ENCODE results near the gene SPPL2A. TPM values are rescaled to one million over a fixed set of nuclear protein-coding genes. Genes with fewer than 3 reads are reported as not detected.
"Not testable (repeated sequence)": the region's sequence is repeated elsewhere in the genome, so short reads cannot be mapped to it uniquely, and the experiment has no call there.

The SPPL2A gene
- total RNA-seq, 1 experiment from 2014 or later, result 84.8 TPM

- no peak overlapping the region for H3K4me2 ChIP-seq (ENCODE audit: low read depth, low read length, poor library complexity, severe bottlenecking)
- H4K20me1 ChIP-seq (ENCODE audit: insufficient read depth, low read depth, low read length), result no peaks in the 10 kb centered on the region
- no peak overlapping the region for H3K27ac ChIP-seq (ENCODE audit: low read length)
- no peaks in the 10 kb centered on the region for H3K4me1 ChIP-seq (ENCODE audit: low read length)
- no peak overlapping the region for H3K4me3 ChIP-seq (ENCODE audit: low read length)
- H2AFZ ChIP-seq (ENCODE audit: low read length), result no peak overlapping the region
- H3K9me2 ChIP-seq (replicated peaks; ENCODE audit: insufficient read depth, low read length), result no peaks in the 10 kb centered on the region
- no peak overlapping the region for H3K9ac ChIP-seq (ENCODE audit: low read length)
- H3K9me3 ChIP-seq (ENCODE audit: low read length), result no peaks in the 10 kb centered on the region
- no peaks in the 10 kb centered on the region for H3K36me3 ChIP-seq (ENCODE audit: insufficient read depth, low read length)
- H3K79me2 ChIP-seq (ENCODE audit: low read length), result no peaks in the 10 kb centered on the region
- no peak for DNase-seq
- no peaks in the 10 kb centered on the region for H3K27me3 ChIP-seq (ENCODE audit: low read length)
Measured at GRCh38 chr15:50697109-50697797, 68.3 kb downstream of the SPPL2A start.

- not testable (repeated sequence) for H3K27ac ChIP-seq (ENCODE audit: low read length); H3K9me3 ChIP-seq (ENCODE audit: low read length); H3K36me3 ChIP-seq (ENCODE audit: insufficient read depth, low read length); H3K4me2 ChIP-seq (ENCODE audit: low read depth, low read length, poor library complexity, severe bottlenecking); H3K4me3 ChIP-seq (ENCODE audit: low read length); H3K27me3 ChIP-seq (ENCODE audit: low read length); H4K20me1 ChIP-seq (ENCODE audit: insufficient read depth, low read depth, low read length); H3K9ac ChIP-seq (ENCODE audit: low read length); H3K4me1 ChIP-seq (ENCODE audit: low read length); DNase-seq; H3K79me2 ChIP-seq (ENCODE audit: low read length); H2AFZ ChIP-seq (ENCODE audit: low read length); H3K9me2 ChIP-seq (replicated peaks; ENCODE audit: insufficient read depth, low read length)
Measured at GRCh38 chr15:50694634-50695165, 70.8 kb downstream of the SPPL2A start.

- Histone ChIP-seq H3K36me3 (ENCODE audit: insufficient read depth, low read length) (peaks cover 6% of the 10 kb centered on the region), H3K9ac (ENCODE audit: low read length) (peak overlapping the region; percentile 99), H3K4me2 (ENCODE audit: low read depth, low read length, poor library complexity, severe bottlenecking) (peak overlapping the region; percentile 76), H3K4me1 (ENCODE audit: low read length) (peaks cover 26% of the 10 kb centered on the region), H3K9me3 (ENCODE audit: low read length) (no peaks in the 10 kb centered on the region), H3K9me2 (replicated peaks; ENCODE audit: insufficient read depth, low read length) (no peaks in the 10 kb centered on the region), H3K4me3 (ENCODE audit: low read length) (peak overlapping the region; percentile 100), H3K27me3 (ENCODE audit: low read length) (no peaks in the 10 kb centered on the region), H2AFZ (ENCODE audit: low read length) (peak overlapping the region; percentile 34; the same call in 1 of the 2 replicates), H3K27ac (ENCODE audit: low read length) (peak overlapping the region; percentile 51), H4K20me1 (ENCODE audit: insufficient read depth, low read depth, low read length) (peaks cover 20% of the 10 kb centered on the region; the same call in 1 of the 2 replicates), H3K79me2 (ENCODE audit: low read length) (peaks cover 41% of the 10 kb centered on the region)
- no peak for DNase-seq
Measured at GRCh38 chr15:50687302-50687902, 78.1 kb downstream of the SPPL2A start.

- Histone ChIP-seq H3K9me3 (ENCODE audit: low read length) (no peaks in the 10 kb centered on the region), H3K79me2 (ENCODE audit: low read length) (peaks cover 48% of the 10 kb centered on the region), H3K36me3 (ENCODE audit: insufficient read depth, low read length) (peaks cover 6% of the 10 kb centered on the region), H4K20me1 (ENCODE audit: insufficient read depth, low read depth, low read length) (peaks cover 20% of the 10 kb centered on the region; the same call in 1 of the 2 replicates), H2AFZ (ENCODE audit: low read length) (peak within 1 kb of the TSS; percentile 99), H3K9ac (ENCODE audit: low read length) (peak within 1 kb of the TSS; percentile 99), H3K27me3 (ENCODE audit: low read length) (no peaks in the 10 kb centered on the region), H3K4me1 (ENCODE audit: low read length) (peaks cover 26% of the 10 kb centered on the region), H3K4me2 (ENCODE audit: low read depth, low read length, poor library complexity, severe bottlenecking) (peak within 1 kb of the TSS; percentile 76), H3K9me2 (replicated peaks; ENCODE audit: insufficient read depth, low read length) (no peaks in the 10 kb centered on the region), H3K4me3 (ENCODE audit: low read length) (peak within 1 kb of the TSS; percentile 100), H3K27ac (ENCODE audit: low read length) (peak within 1 kb of the TSS; percentile 76)
- DNase-seq, result peak; percentile 97
Measured at GRCh38 chr15:50686469-50687301, 78.8 kb downstream of the SPPL2A start, which contains the start of gene TRPM7. Gene TRPM7 (minus strand): TSS chr15:50686797. CDS start chr15:50686533, 264 bp downstream.

- peak overlapping the region; percentile 99 for H2AFZ ChIP-seq (ENCODE audit: low read length)
- H3K4me2 ChIP-seq (ENCODE audit: low read depth, low read length, poor library complexity, severe bottlenecking), result peak overlapping the region; percentile 76
- peak overlapping the region; percentile 76 for H3K27ac ChIP-seq (ENCODE audit: low read length)
- peak overlapping the region; percentile 99 for H3K9ac ChIP-seq (ENCODE audit: low read length)
- H3K9me3 ChIP-seq (ENCODE audit: low read length), result no peaks in the 10 kb centered on the region
- H3K9me2 ChIP-seq (replicated peaks; ENCODE audit: insufficient read depth, low read length), result no peaks in the 10 kb centered on the region
- peaks cover 6% of the 10 kb centered on the region for H3K36me3 ChIP-seq (ENCODE audit: insufficient read depth, low read length)
- no peaks in the 10 kb centered on the region for H3K27me3 ChIP-seq (ENCODE audit: low read length)
- H4K20me1 ChIP-seq (ENCODE audit: insufficient read depth, low read depth, low read length), result peaks cover 20% of the 10 kb centered on the region; the same call in 1 of the 2 replicates
- peak overlapping the region; percentile 100 for H3K4me3 ChIP-seq (ENCODE audit: low read length)
- peaks cover 26% of the 10 kb centered on the region for H3K4me1 ChIP-seq (ENCODE audit: low read length)
- H3K79me2 ChIP-seq (ENCODE audit: low read length), result peaks cover 55% of the 10 kb centered on the region
- peak; percentile 75 for DNase-seq
Measured at GRCh38 chr15:50685976-50686468, 79.5 kb downstream of the SPPL2A start.

GRCh38 chr15:50685191-50685975 is 80.1 kb downstream of the SPPL2A start:
- peaks cover 20% of the 10 kb centered on the region; the same call in 1 of the 2 replicates for H4K20me1 ChIP-seq (ENCODE audit: insufficient read depth, low read depth, low read length)

GRCh38 chr15:50681467-50681866 is 84.0 kb downstream of the SPPL2A start:
- H3K27ac ChIP-seq (ENCODE audit: low read length), result no peak overlapping the region
- no peak overlapping the region for H3K4me3 ChIP-seq (ENCODE audit: low read length)
- H3K27me3 ChIP-seq (ENCODE audit: low read length), result no peaks in the 10 kb centered on the region
- H3K9ac ChIP-seq (ENCODE audit: low read length), result no peak overlapping the region
- peaks cover 97% of the 10 kb centered on the region for H3K79me2 ChIP-seq (ENCODE audit: low read length)
- DNase-seq, result no peak
- H3K9me2 ChIP-seq (replicated peaks; ENCODE audit: insufficient read depth, low read length), result no peaks in the 10 kb centered on the region
- peaks cover 6% of the 10 kb centered on the region for H3K36me3 ChIP-seq (ENCODE audit: insufficient read depth, low read length)
- peaks cover 15% of the 10 kb centered on the region for H3K4me1 ChIP-seq (ENCODE audit: low read length)
- no peak overlapping the region for H3K4me2 ChIP-seq (ENCODE audit: low read depth, low read length, poor library complexity, severe bottlenecking)
- no peaks in the 10 kb centered on the region for H3K9me3 ChIP-seq (ENCODE audit: low read length)
- H2AFZ ChIP-seq (ENCODE audit: low read length), result no peak overlapping the region
- peaks cover 33% of the 10 kb centered on the region; the same call in 1 of the 2 replicates for H4K20me1 ChIP-seq (ENCODE audit: insufficient read depth, low read depth, low read length)

More at GRCh38 chr15:50685191-50685975, 80.1 kb downstream of the SPPL2A start:
- Histone ChIP-seq H3K4me2 (ENCODE audit: low read depth, low read length, poor library complexity, severe bottlenecking) (peak overlapping the region; percentile 76), H3K36me3 (ENCODE audit: insufficient read depth, low read length) (peaks cover 6% of the 10 kb centered on the region), H3K27me3 (ENCODE audit: low read length) (no peaks in the 10 kb centered on the region), H3K9me2 (replicated peaks; ENCODE audit: insufficient read depth, low read length) (no peaks in the 10 kb centered on the region), H3K4me1 (ENCODE audit: low read length) (peaks cover 26% of the 10 kb centered on the region), H3K9me3 (ENCODE audit: low read length) (no peaks in the 10 kb centered on the region), H3K9ac (ENCODE audit: low read length) (peak overlapping the region; percentile 99), H3K27ac (ENCODE audit: low read length) (peak overlapping the region; percentile 76), H2AFZ (ENCODE audit: low read length) (no peak overlapping the region; the same call in 1 of the 2 replicates), H3K4me3 (ENCODE audit: low read length) (peak overlapping the region; percentile 100), H3K79me2 (ENCODE audit: low read length) (peaks cover 62% of the 10 kb centered on the region)
- peak; percentile 54 for DNase-seq
